Liver (tissue), 9 donors: ENCODE data around the gene IGF2R. TPM values are rescaled to one million over a fixed set of nuclear protein-coding genes. Genes with fewer than 3 reads are reported as not detected.

Experiments
- DNase-seq: peaks from one replicate; pipeline ENCODE4 v3.0.0-alpha.2; 2017; ENCODE audit warnings: low spot score
- H3K27ac ChIP-seq, 2 donors: one replicate each; pipeline ENCODE4 v1.7.0; 2013; ENCODE audit warnings: inconsistent platforms in 2 of 2, low read length in 2 of 2, control low read depth in 1 of 2, low read depth in 1 of 2, mild to moderate bottlenecking in 1 of 2
- H3K27me3 ChIP-seq, 4 donors: one replicate each; pipeline versions ENCODE4 v1.6.1 to v1.7.0; 2013; ENCODE audit warnings: low read length in 3 of 4, inconsistent platforms in 1 of 4, mild to moderate bottlenecking in 1 of 4, moderate library complexity in 1 of 4; ENCODE audit not compliant: control insufficient read depth in 4 of 4, insufficient read depth in 4 of 4
- H3K36me3 ChIP-seq, 4 donors: one replicate each; pipeline versions ENCODE4 v1.6.1 to v1.7.0; 2013; ENCODE audit warnings: low read length in 3 of 4, mild to moderate bottlenecking in 3 of 4, low read depth in 1 of 4, moderate library complexity in 1 of 4; ENCODE audit not compliant: control insufficient read depth in 4 of 4, insufficient read depth in 3 of 4
- H3K4me1 ChIP-seq, 4 donors: one replicate each; pipeline versions ENCODE4 v1.6.1 to v1.7.0; 2013; ENCODE audit warnings: low read length in 3 of 4, mild to moderate bottlenecking in 3 of 4, moderate library complexity in 1 of 4; ENCODE audit not compliant: control insufficient read depth in 4 of 4, insufficient read depth in 4 of 4
- H3K4me3 ChIP-seq, 3 donors: one replicate each; pipeline versions ENCODE4 v1.6.1 to v1.7.0; 2013; ENCODE audit warnings: low read length in 3 of 3, control low read depth in 1 of 3, low read depth in 1 of 3, mild to moderate bottlenecking in 1 of 3
- H3K9ac ChIP-seq, 2 donors: one replicate each; pipeline ENCODE4 v1.7.0; 2013; ENCODE audit warnings: low read length in 2 of 2, mild to moderate bottlenecking in 2 of 2, moderate library complexity in 2 of 2, control low read depth in 1 of 2, low read depth in 1 of 2
- H3K9me3 ChIP-seq, 4 donors: one replicate each; pipeline versions ENCODE4 v1.6.1 to v1.7.0; 2013; ENCODE audit warnings: low read length in 3 of 4; ENCODE audit not compliant: control insufficient read depth in 4 of 4
- ATF3 ChIP-seq: IDR thresholded peaks from 2 replicates; pipeline ENCODE4 v1.6.1; 2016; ENCODE audit warnings: antibody characterized with exemption
- CTCF ChIP-seq: fragments of 150-350 bp; IDR thresholded peaks from 2 replicates; pipeline ENCODE4 v1.5.1; 2017; ENCODE audit warnings: improper control_type of control experiment, low read depth, low read length; ENCODE audit not compliant: missing input control
- EGR1 ChIP-seq, 2 donors: IDR thresholded peaks; 2 replicates each; pipeline ENCODE4 v1.6.1; 2016 to 2018; ENCODE audit warnings: antibody characterized with exemption in 2 of 2, low read depth in 2 of 2
- FOXA1 ChIP-seq: IDR thresholded peaks from 2 replicates; pipeline ENCODE4 v1.6.1; 2016; ENCODE audit warnings: antibody characterized with exemption
- FOXA2 ChIP-seq: IDR thresholded peaks from 2 replicates; pipeline ENCODE4 v1.6.1; 2016; ENCODE audit warnings: antibody characterized with exemption
- GABPA ChIP-seq, 2 donors: IDR thresholded peaks in 1 of 2; conservative IDR thresholded peaks in 1 of 2; 2 replicates each; pipeline ENCODE4 v1.6.1; 2016; ENCODE audit warnings: antibody characterized with exemption in 2 of 2, mild to moderate bottlenecking in 1 of 2, moderate library complexity in 1 of 2
- HNF4A ChIP-seq, 2 donors: conservative IDR thresholded peaks; 2 replicates each; pipeline ENCODE4 v1.6.1; 2016; ENCODE audit warnings: antibody characterized with exemption in 2 of 2, mild to moderate bottlenecking in 2 of 2
- JUND ChIP-seq, 2 donors: IDR thresholded peaks; 2 replicates each; pipeline ENCODE4 v1.6.1; 2016; ENCODE audit warnings: antibody characterized with exemption in 2 of 2
- MAX ChIP-seq: IDR thresholded peaks from 2 replicates; pipeline ENCODE4 v1.6.1; 2016; ENCODE audit warnings: antibody characterized with exemption
- RAD21 ChIP-seq, 2 donors: IDR thresholded peaks; 2 replicates each; pipeline ENCODE4 v1.6.1; 2016; ENCODE audit warnings: antibody characterized with exemption in 2 of 2, mild to moderate bottlenecking in 2 of 2
- REST ChIP-seq: IDR thresholded peaks from 2 replicates; pipeline ENCODE4 v1.6.1; 2016; ENCODE audit warnings: antibody characterized with exemption, mild to moderate bottlenecking
- RXRA ChIP-seq, 2 donors: IDR thresholded peaks; 2 replicates each; pipeline ENCODE4 v1.6.1; 2017 to 2018; ENCODE audit warnings: antibody characterized with exemption in 2 of 2, mild to moderate bottlenecking in 1 of 2
- SP1 ChIP-seq: IDR thresholded peaks from 2 replicates; pipeline ENCODE4 v1.6.1; 2018; ENCODE audit warnings: antibody characterized with exemption, mild to moderate bottlenecking
- TAF1 ChIP-seq: conservative IDR thresholded peaks from 2 replicates; pipeline ENCODE4 v1.6.1; 2016; ENCODE audit warnings: antibody characterized with exemption, mild to moderate bottlenecking
- YY1 ChIP-seq: IDR thresholded peaks from 2 replicates; pipeline ENCODE4 v1.6.1; 2016; ENCODE audit warnings: antibody characterized with exemption, mild to moderate bottlenecking
- ZBTB33 ChIP-seq: IDR thresholded peaks from 2 replicates; pipeline ENCODE4 v1.6.1; 2016; ENCODE audit warnings: antibody characterized with exemption
- WGBS: extraction: QIAGEN DNeasy Blood & Tissue Kit; methylation state at CpG from one replicate; pipeline ENCODE4 v1.1.7; 2013; 5-methylcytosine and 5-hydroxymethylcytosine counted together
- polyA plus RNA-seq, 2 donors: library from polyadenylated mRNA; stranded (reverse) in 1 of 2; unstranded in 1 of 2; fragments of 200-250 nt in 1 of 2; fragments of >200 nt in 1 of 2; fragmentation: Nextera tagmentation in 1 of 2; extraction: Ambion mirVana in 1 of 2; gene quantifications; one replicate each; pipeline versions ENCODE4 v1.2.1 to v1.2.3, GENCODE V29; 2013 to 2015
- total RNA-seq, 2 donors: library from RNA; depleted of rRNA; stranded (reverse); fragments of >200 nt; gene quantifications; one replicate each; pipeline ENCODE4 v1.2.3, GENCODE V29; 2014
- donor health status: healthy.
- donor health status: healthy.
- donor health status: healthy.
- donor health status: healthy.
- donor health status: healthy.

The IGF2R gene
- total and polyA plus RNA-seq, 4 donors = 16.6 to 84.9 (median 45.7) TPM

GRCh38 chr6:160040527-160041264 lies 71.8 kb downstream of the IGF2R start:
- Histone ChIP-seq H3K4me3 (no peak overlapping the region), H3K9me3 (no peaks in the 10 kb centered on the region), H3K36me3 (peaks cover 0 to 26% (median 22%) of the 10 kb centered on the region in 4 donors), H3K27ac (peak overlapping the region; percentile 88 to 99), H3K9ac (peak overlapping the region in 1 of 2 donors; percentile 45), H3K4me1 (peaks cover 1 to 32% (median 19%) of the 10 kb centered on the region in 4 donors), H3K27me3 (no peaks in the 10 kb centered on the region)
- WGBS = 96% methylated on average over 19 of the region's 19 CpGs
- TF ChIP-seq ATF3 = no peak
- TF ChIP-seq GABPA (IDR thresholded peaks at IDR 0.05 in 1 of 2, conservative IDR thresholded peaks at IDR 0.05 in 1 of 2) = no peak
- TF ChIP-seq JUND (IDR thresholded peaks at IDR 0.05) = no peak
- TF ChIP-seq RXRA (IDR thresholded peaks at IDR 0.05) = no peak
- TF ChIP-seq RAD21 (IDR thresholded peaks at IDR 0.05) = no peak
- no peak for TF ChIP-seq YY1
- no peak for TF ChIP-seq SP1
- TF ChIP-seq ZBTB33 = no peak
- TF ChIP-seq FOXA1 = no peak
- no peak for TF ChIP-seq TAF1
- no peak for TF ChIP-seq MAX
- no peak for DNase-seq

- H3K4me1 ChIP-seq = peaks cover 1 to 32% (median 19%) of the 10 kb centered on the region in 4 donors
- DNase-seq = no peak
- H3K4me3 ChIP-seq = no peak overlapping the region
- H3K27ac ChIP-seq = peak overlapping the region; percentile 88 to 99
- no peaks in the 10 kb centered on the region for H3K9me3 ChIP-seq
- WGBS = 33% methylated on average over 6 of the region's 6 CpGs
- H3K9ac ChIP-seq = peak overlapping the region; percentile 16 to 45
- no peaks in the 10 kb centered on the region for H3K27me3 ChIP-seq
- H3K36me3 ChIP-seq = peaks cover 0 to 28% (median 27%) of the 10 kb centered on the region in 4 donors
- TF ChIP-seq YY1 = peak; percentile 84
- peak; percentile 50 for TF ChIP-seq ZBTB33
- no peak for TF ChIP-seq ATF3
- TF ChIP-seq SP1 = peak; percentile 55
- TF ChIP-seq CTCF = peak; percentile 70
- peak; percentile 49 for TF ChIP-seq FOXA2
- peak; percentile 47 to 69 for TF ChIP-seq RXRA (IDR thresholded peaks at IDR 0.05)
- TF ChIP-seq JUND (IDR thresholded peaks at IDR 0.05) = no peak
- TF ChIP-seq FOXA1 = no peak
- peak; percentile 78 to 86 for TF ChIP-seq RAD21 (IDR thresholded peaks at IDR 0.05)
- peak in 1 of 2 donors; percentile 39 for TF ChIP-seq EGR1 (IDR thresholded peaks at IDR 0.05; ENCODE audit: low read depth in 2 of 2)
- TF ChIP-seq MAX = peak; percentile 84
- TF ChIP-seq HNF4A (conservative IDR thresholded peaks at IDR 0.05) = peak; percentile 48 to 59
- TF ChIP-seq GABPA (IDR thresholded peaks at IDR 0.05 in 1 of 2, conservative IDR thresholded peaks at IDR 0.05 in 1 of 2) = no peak
- peak; percentile 74 for TF ChIP-seq REST
Observed at GRCh38 chr6:160041608-160042007, 72.7 kb downstream of the IGF2R start.
